Ishikawa (cell line): Measurements from ENCODE around the gene PXT1.

Experiments
- CEBPB ChIP-seq: IDR thresholded peaks from 2 replicates; pipeline ENCODE4 v1.6.1; 2012
- CREB1 ChIP-seq: IDR thresholded peaks from 2 replicates; pipeline ENCODE4 v1.6.1; 2012; ENCODE audit warnings: low read depth
- EGR1 ChIP-seq: IDR thresholded peaks from 2 replicates; pipeline ENCODE4 v1.6.1; 2012
- EP300 ChIP-seq: IDR thresholded peaks from 2 replicates; pipeline ENCODE4 v1.6.1; 2012; ENCODE audit warnings: borderline replicate concordance
- FOXM1 ChIP-seq: IDR thresholded peaks from 2 replicates; pipeline ENCODE4 v1.6.1; 2012; ENCODE audit warnings: low read depth, borderline replicate concordance
- NFIC ChIP-seq: IDR thresholded peaks from 2 replicates; pipeline ENCODE4 v1.6.1; 2012
- RAD21 ChIP-seq: IDR thresholded peaks from 2 replicates; pipeline ENCODE4 v1.6.1; 2012; ENCODE audit warnings: low read depth
- REST ChIP-seq: IDR thresholded peaks from 2 replicates; pipeline ENCODE4 v1.6.1; 2012; ENCODE audit warnings: low read depth, mild to moderate bottlenecking
- TAF1 ChIP-seq: IDR thresholded peaks from 2 replicates; pipeline ENCODE4 v1.6.1; 2012; ENCODE audit warnings: low read depth, mild to moderate bottlenecking
- TCF12 ChIP-seq: IDR thresholded peaks from 2 replicates; pipeline ENCODE4 v1.6.1; 2012; ENCODE audit warnings: low read depth
- TEAD4 ChIP-seq: IDR thresholded peaks from 2 replicates; pipeline ENCODE4 v1.6.1; 2012
- USF1 ChIP-seq: IDR thresholded peaks from 2 replicates; pipeline ENCODE4 v1.6.1; 2012
- YY1 ChIP-seq: IDR thresholded peaks from 2 replicates; pipeline ENCODE4 v1.6.1; 2012; ENCODE audit warnings: low read depth
- ZBTB7A ChIP-seq: IDR thresholded peaks from 2 replicates; pipeline ENCODE4 v1.6.1; 2012; ENCODE audit warnings: low read depth
- TF ChIP-seq, protein P1 (sequence below): IDR thresholded peaks from 2 replicates; pipeline ENCODE4 v1.6.1; 2012

Gene PXT1

DNA sequence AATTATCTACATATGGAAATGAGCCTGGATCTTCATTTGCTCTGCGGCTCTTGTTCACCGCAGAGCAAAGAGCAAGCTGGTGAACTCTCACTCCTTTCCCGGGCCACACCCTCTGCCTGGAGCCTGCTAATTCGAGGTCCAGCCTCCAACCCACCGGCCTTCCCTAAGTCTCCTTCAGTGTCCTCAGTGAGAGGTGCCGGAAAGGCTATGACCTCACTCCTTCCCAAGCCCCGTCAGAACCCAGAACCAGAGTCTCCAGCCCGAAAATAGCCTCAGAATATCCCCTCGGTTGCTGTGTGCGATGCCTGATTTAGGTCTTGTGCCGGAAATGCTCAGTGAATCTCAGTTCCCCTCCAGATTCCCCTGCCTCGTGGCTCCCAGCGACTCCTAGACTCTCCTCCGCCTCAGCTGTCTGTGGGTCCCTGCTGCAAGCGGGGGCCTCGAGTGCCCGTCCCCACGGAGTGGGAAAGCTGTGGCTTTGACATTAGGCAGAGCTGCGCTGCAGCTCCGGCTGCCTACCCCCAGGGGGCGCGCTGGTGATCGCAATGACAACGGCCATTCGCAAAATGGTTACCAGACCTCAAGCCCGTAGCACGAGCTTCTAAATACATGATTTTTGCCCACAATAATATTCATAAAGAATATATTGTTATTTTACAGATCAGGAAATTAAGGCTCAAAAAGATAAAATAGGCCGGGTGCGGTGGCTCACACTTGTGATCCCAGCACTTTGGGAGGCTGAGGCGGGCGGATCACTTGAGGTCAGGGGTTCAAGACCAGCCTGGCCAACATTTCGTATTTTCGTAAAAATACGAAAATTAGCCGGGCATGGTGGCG, 101.8 kb downstream of the PXT1 start:
- TF ChIP-seq TEAD4 (peak; percentile 46; the same call in 1 of the 2 replicates), EP300 (no peak), FOXM1 (no peak), TAF1 (no peak), YY1 (peak; percentile 86), NFIC (no peak), CREB1 (no peak), EGR1 (no peak), REST (no peak), RAD21 (peak; percentile 65), TCF12 (no peak), CEBPB (no peak), USF1 (no peak), ZBTB7A (no peak)
- TF ChIP-seq, protein P1, sequence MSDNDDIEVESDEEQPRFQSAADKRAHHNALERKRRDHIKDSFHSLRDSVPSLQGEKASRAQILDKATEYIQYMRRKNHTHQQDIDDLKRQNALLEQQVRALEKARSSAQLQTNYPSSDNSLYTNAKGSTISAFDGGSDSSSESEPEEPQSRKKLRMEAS = peak; percentile 58; the same call in 1 of the 2 replicates
